LNCaP clone FGC (cell line): ENCODE measurements around the gene GAD2.

Source experiments
- DNase-seq: peaks from one replicate; pipeline ENCODE4 v3.0.0-alpha.2; 2011; ENCODE audit warnings: low read depth
- H3K4me3 ChIP-seq: 2 replicates; pipeline ENCODE4 v1.5.1; 2011; ENCODE audit warnings: mild to moderate bottlenecking, low read depth, low read length, control low read depth
- CTCF ChIP-seq: IDR thresholded peaks from 2 replicates; pipeline ENCODE4 v1.5.1; 2012; ENCODE audit warnings: mild to moderate bottlenecking; ENCODE audit not compliant: control insufficient read depth, insufficient read depth; ENCODE audit errors: extremely low read depth

The GAD2 gene

DNA sequence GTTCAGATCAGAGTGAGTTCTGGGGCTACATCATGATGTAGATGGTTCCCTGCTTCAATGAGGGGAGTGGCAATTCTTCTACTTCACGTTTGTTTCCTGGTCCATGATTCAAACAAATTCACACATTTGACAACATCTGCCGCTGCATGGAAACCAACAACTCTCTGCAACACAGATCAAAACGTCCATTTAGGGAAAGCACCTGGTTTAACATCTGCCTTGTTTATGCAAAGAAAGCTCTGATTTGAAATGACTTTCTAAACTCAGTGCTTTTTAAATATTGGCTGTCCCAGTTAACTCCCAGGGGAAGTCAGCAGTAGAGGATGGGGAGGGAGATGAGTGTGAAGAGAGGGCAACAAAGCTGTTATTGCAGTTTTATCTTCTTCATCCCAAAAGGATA, 93.8 kb downstream of the GAD2 start:
- DNase-seq: no peak
- no peak overlapping the region for H3K4me3 ChIP-seq
- no peak for TF ChIP-seq CTCF

- no peak for DNase-seq
- no peak for TF ChIP-seq CTCF
- H3K4me3 ChIP-seq: no peak overlapping the region
Measured at GRCh38 chr10:26311383-26311940, 94.9 kb downstream of the GAD2 start.

- H3K4me3 ChIP-seq: no peak overlapping the region
- DNase-seq: no peak
- TF ChIP-seq CTCF: no peak
Measured at GRCh38 chr10:26314265-26315013, 97.9 kb downstream of the GAD2 start.

DNA sequence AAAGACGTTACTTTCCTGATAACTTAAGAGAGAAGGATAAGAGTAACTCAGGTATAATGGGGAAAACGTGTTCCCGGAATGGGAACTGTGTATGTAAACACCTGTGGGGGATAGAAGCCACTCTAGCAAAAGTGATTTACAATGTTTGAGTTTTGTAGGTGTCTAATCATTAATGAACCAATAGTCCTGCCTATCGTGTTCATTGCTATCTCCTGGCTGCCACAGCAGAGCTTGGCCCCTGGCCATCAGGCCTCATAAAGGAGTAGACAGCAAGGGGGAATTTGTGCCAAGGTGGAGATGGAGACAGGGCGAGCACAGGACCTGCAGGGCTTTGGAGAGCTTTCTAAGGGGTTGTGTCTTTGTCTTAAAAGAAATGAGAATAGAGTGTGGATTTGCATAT, 102.1 kb downstream of the GAD2 start:
- no peak for DNase-seq
- no peak overlapping the region for H3K4me3 ChIP-seq
- TF ChIP-seq CTCF: no peak

- H3K4me3 ChIP-seq: no peak overlapping the region
- TF ChIP-seq CTCF: no peak
Measured at GRCh38 chr10:26323219-26323618, 106.6 kb downstream of the GAD2 start.

GRCh38 chr10:26326851-26327250, 110.3 kb downstream of the GAD2 start:
- no peak for TF ChIP-seq CTCF
- no peak for DNase-seq
- no peak overlapping the region for H3K4me3 ChIP-seq

More at GRCh38 chr10:26323219-26323618, 106.6 kb downstream of the GAD2 start:
- DNase-seq: no peak

DNA sequence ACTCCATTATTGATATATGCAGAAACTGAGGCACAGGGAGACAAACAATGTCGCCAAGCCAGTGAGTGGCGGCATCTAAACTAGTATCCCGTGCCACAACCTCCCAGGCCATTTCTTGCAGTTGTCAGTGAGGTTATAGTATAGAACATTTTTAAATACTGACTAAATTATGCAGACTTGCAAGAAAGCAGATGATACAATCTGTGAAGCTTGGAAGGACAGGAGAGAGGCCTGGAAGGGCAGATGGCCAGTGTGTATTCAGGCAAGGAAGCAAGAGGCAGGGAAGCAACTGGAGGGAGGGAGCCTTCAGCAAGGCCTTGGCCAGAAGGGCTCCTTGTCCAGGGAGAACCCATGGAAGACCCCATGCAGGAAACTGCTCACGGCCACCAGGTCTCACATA, 111.2 kb downstream of the GAD2 start:
- DNase-seq: no peak
- H3K4me3 ChIP-seq: no peak overlapping the region
- TF ChIP-seq CTCF: no peak
